ENCODE measurements around the gene GJC2. TPM values are rescaled to one million over a fixed set of nuclear protein-coding genes. Genes with fewer than 3 reads are reported as not detected.
A peak's percentile ranks its signal among the peaks of the same experiment; 100 is the strongest.

Gene GJC2
- total RNA-seq, 1 donor from 2014 or later: 1.0 TPM

DNA sequence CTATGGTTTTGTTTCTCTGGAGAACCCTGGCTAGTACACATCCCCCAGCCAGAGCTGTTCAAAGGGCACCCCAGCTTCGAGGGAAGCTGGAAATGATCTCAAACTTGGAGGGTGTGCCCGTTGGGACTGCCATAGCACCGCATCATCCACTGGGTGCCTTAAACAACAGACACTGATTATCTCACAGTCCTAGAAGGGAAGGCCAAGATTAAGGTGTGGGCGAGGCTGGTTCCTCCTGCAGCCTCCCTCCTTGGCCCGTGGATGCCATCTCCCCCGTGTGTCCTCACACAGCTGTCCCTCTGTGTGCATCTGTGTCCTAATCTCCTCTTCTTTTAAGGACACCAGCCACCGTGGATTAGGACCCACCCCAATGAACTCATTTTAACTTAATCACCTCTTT lies 11.6 kb downstream of the GJC2 start:
- Histone ChIP-seq H3K9me3 (replicated peaks) (no peaks in the 10 kb centered on the region), H3K36me3 (no peaks in the 10 kb centered on the region), H3K27ac (replicated peaks) (peak overlapping the region; percentile 98), H3K4me3 (no peak overlapping the region), H3K27me3 (ENCODE audit: low read depth) (peaks cover 15% of the 10 kb centered on the region), H3K4me1 (peaks cover 51% of the 10 kb centered on the region)
- intact Hi-C loops (cut with micrococcal nuclease): no loop called here
- DNase-seq: no peak
- TF ChIP-seq, protein P1, sequence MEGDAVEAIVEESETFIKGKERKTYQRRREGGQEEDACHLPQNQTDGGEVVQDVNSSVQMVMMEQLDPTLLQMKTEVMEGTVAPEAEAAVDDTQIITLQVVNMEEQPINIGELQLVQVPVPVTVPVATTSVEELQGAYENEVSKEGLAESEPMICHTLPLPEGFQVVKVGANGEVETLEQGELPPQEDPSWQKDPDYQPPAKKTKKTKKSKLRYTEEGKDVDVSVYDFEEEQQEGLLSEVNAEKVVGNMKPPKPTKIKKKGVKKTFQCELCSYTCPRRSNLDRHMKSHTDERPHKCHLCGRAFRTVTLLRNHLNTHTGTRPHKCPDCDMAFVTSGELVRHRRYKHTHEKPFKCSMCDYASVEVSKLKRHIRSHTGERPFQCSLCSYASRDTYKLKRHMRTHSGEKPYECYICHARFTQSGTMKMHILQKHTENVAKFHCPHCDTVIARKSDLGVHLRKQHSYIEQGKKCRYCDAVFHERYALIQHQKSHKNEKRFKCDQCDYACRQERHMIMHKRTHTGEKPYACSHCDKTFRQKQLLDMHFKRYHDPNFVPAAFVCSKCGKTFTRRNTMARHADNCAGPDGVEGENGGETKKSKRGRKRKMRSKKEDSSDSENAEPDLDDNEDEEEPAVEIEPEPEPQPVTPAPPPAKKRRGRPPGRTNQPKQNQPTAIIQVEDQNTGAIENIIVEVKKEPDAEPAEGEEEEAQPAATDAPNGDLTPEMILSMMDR (IDR thresholded peaks at IDR 0.05; ENCODE audit: borderline replicate concordance): no peak

DNA sequence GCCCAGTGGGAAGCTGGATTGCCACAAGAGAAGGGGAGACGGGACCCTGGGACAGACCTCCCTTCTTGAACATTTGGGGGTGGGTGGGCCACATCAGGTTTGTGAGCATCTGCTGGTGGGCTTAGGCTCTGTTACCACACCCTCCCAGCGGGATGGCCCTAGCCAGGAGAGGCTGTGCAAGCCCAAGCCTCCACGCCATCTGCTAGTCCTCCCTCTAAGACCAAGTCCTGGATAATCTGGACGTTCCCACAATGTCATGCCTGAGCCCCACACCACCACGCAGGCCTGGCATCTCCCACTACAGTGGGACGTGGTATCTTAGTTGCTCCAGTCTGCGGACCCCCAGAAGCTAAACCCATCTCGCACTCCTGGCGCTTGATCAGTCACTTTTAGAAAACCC lies 12.1 kb downstream of the GJC2 start:
- Histone ChIP-seq H3K27me3 (ENCODE audit: low read depth) (peaks cover 15% of the 10 kb centered on the region), H3K27ac (replicated peaks) (peak overlapping the region; percentile 98), H3K36me3 (no peaks in the 10 kb centered on the region), H3K4me1 (peaks cover 56% of the 10 kb centered on the region), H3K4me3 (no peak overlapping the region), H3K9me3 (replicated peaks) (no peaks in the 10 kb centered on the region)
- no peak for DNase-seq
- TF ChIP-seq, protein P1 (IDR thresholded peaks at IDR 0.05; ENCODE audit: borderline replicate concordance): no peak
- intact Hi-C loops (cut with micrococcal nuclease): no loop called here

DNA sequence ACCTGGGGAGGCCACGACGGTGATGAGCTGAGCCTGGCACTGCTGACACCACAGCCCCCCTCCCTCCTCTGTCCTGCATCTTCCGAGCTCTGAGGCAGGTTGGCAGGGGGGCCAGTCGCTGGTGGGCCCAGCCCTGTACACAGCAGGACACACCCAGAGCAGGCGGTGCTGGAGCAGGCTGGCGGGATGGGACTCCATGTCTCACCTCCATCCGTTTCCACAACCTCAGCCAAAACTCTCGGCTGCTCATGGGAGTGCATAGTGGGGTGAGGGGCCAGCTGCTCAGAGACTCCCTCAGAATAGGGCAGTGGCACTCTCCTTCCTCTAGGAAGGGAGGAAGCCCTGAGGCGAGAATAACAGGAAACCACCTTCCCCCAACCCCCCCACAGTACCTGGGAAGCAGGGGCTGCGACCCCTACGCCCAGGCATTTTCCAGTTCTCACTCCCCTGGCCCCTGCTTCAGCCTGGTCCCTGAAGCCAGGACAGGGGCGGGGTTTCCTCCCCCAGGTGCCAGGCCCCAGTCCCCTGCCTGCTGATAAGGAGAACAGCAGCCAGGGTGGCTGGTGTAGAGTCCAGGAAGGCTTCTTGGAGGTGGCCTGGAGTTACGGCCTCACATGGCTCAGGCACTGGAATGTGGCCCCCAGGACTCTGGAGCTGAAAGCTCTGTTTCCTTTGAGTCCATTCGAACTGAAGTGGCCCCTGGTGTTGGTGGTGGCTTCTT lies 12.7 kb downstream of the GJC2 start:
- H3K27ac ChIP-seq (replicated peaks): peak overlapping the region; percentile 98
- no peaks in the 10 kb centered on the region for H3K9me3 ChIP-seq (replicated peaks)
- TF ChIP-seq, protein P1 (IDR thresholded peaks at IDR 0.05; ENCODE audit: borderline replicate concordance): no peak
- peak overlapping the region; percentile 15 for H3K4me3 ChIP-seq
- H3K36me3 ChIP-seq: no peaks in the 10 kb centered on the region
- peaks cover 62% of the 10 kb centered on the region for H3K4me1 ChIP-seq
- peak; percentile 56 for DNase-seq
- intact Hi-C loops (cut with micrococcal nuclease): no loop called here
- peaks cover 15% of the 10 kb centered on the region for H3K27me3 ChIP-seq (ENCODE audit: low read depth)

DNA sequence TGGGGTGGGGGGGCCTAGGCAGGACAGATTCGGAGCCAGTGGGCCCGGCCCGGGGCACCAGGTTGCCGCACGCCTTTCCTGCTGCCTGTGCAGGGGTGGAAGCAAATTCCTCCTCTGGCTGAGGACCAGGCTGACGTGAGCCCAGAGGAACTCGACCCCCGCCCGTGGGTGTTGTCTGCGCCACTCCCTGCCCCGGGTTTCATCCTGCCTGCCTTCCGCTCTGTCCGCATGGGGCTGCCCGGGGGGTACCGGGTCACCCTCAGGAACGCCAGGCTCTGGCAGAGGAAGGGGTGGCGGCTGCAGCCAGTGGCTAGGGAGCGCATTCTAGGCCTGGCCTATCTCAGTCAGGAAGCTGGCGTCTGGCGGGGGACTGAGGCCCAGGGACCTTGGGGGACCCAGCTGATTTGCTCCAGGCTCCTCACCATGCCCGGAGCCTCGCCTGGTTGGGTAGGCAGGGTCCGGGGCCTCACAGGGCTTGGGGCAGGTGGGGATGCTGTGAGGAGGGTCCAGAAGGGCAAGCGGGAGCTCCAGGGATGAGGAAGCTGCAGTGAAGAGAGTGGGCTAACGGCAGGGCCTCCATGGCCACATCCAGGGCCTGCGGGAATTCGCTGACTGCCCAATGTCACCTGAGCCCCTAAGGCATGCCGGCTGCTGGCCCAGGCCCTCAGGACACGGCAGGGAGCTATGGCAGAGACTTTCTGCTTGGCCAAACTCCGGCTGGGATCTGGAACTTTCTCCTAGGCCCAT lies 13.4 kb downstream of the GJC2 start:
- H3K4me1 ChIP-seq: peaks cover 64% of the 10 kb centered on the region
- intact Hi-C loops (cut with micrococcal nuclease): no loop called here
- H3K36me3 ChIP-seq: no peaks in the 10 kb centered on the region
- H3K27me3 ChIP-seq (ENCODE audit: low read depth): peaks cover 15% of the 10 kb centered on the region
- H3K4me3 ChIP-seq: peak overlapping the region; percentile 15
- TF ChIP-seq, protein P1 (IDR thresholded peaks at IDR 0.05; ENCODE audit: borderline replicate concordance): no peak
- peak overlapping the region; percentile 98 for H3K27ac ChIP-seq (replicated peaks)
- H3K9me3 ChIP-seq (replicated peaks): no peaks in the 10 kb centered on the region
- peak; percentile 67 for DNase-seq

DNA sequence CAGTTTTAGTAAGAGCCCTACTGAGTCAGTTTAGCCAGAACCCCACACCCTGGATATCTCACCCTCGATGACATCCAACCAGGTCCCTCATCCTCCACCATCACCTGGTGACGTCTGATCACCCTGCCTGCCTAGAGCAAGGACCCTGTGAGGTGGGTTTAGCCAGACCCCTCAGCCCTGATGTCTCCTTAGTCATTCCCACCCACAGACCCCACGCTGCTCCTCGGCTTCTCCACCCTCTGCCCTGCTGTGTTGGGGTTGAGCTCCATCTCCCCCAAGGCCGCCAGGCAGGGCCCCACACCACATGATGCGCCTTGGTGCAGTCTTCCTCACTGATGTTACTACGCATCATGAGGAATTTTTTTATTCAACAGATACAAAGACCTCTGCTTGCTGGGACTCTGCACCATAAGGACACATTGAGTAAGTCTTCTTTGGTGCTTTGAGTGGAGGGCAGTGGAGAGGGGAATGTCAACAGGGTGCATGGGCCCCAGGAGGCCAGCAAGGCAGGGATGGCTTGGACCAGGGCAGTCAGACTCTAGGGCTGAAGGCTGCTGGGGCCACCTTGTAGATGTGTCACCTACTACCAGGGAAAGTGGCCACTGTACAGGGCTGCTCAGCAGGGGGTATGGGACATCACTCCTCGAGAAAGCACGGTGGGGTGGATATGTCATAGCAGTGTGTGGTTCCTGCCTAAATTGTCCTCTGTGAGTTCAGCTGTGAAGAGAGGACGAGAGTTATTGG lies 14.2 kb downstream of the GJC2 start:
- no peak for DNase-seq
- Histone ChIP-seq H3K9me3 (replicated peaks) (no peaks in the 10 kb centered on the region), H3K36me3 (no peaks in the 10 kb centered on the region), H3K27ac (replicated peaks) (peak overlapping the region; percentile 98), H3K27me3 (ENCODE audit: low read depth) (peaks cover 12% of the 10 kb centered on the region), H3K4me1 (peaks cover 59% of the 10 kb centered on the region), H3K4me3 (no peak overlapping the region)
- TF ChIP-seq, protein P1 (IDR thresholded peaks at IDR 0.05; ENCODE audit: borderline replicate concordance): no peak
- intact Hi-C loops (cut with micrococcal nuclease): no loop called here

All from left ventricle myocardium inferior (tissue), 1 donor.